B cell (primary cell): ENCODE data around the gene CSNK1G3.

Experiments used
- EZH2 ChIP-seq: IDR thresholded peaks from 2 replicates; pipeline ENCODE4 v1.6.1; 2012; ENCODE audit warnings: borderline replicate concordance, low read depth, mild to moderate bottlenecking, moderate library complexity, low read length; ENCODE audit not compliant: insufficient read depth, poor library complexity, severe bottlenecking
- TF ChIP-seq, protein P1 (sequence below): fragments of 200-600 bp; IDR thresholded peaks from one replicate; pipeline ENCODE4 v1.8.0; 2022; ENCODE audit warnings: antibody characterized with exemption, mild to moderate bottlenecking

DNA sequence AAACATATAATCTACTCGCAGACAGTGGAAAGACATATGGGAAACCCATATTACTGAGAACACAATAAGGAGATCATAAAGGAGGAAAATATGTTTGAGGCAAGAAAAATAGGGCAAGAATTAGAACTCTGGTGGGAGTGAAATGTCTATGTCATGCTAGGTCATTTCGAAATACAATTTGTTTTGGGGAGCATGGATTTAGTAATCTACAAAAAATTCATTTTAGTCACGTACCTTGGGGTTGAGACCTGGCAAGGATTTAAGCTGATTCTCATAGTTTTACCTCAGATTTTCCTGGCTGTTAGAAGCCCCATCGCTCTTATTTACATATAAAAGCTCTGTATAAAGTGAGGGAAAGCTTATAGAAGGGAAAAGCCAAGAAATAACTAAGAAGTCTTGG lies 11.5 kb upstream of the CSNK1G3 start:
- TF ChIP-seq, protein P1, sequence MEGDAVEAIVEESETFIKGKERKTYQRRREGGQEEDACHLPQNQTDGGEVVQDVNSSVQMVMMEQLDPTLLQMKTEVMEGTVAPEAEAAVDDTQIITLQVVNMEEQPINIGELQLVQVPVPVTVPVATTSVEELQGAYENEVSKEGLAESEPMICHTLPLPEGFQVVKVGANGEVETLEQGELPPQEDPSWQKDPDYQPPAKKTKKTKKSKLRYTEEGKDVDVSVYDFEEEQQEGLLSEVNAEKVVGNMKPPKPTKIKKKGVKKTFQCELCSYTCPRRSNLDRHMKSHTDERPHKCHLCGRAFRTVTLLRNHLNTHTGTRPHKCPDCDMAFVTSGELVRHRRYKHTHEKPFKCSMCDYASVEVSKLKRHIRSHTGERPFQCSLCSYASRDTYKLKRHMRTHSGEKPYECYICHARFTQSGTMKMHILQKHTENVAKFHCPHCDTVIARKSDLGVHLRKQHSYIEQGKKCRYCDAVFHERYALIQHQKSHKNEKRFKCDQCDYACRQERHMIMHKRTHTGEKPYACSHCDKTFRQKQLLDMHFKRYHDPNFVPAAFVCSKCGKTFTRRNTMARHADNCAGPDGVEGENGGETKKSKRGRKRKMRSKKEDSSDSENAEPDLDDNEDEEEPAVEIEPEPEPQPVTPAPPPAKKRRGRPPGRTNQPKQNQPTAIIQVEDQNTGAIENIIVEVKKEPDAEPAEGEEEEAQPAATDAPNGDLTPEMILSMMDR = no peak
- no peak for TF ChIP-seq EZH2
